ENCODE results near the gene SDS.
A peak's percentile ranks its signal among the peaks of the same experiment; 100 is the strongest.
"Not testable (repeated sequence)": the region's sequence is repeated elsewhere in the genome, so short reads cannot be mapped to it uniquely, and the experiment has no call there.

Gene SDS

GRCh38 chr12:113373969-113374368 lies 29.7 kb downstream of the SDS start:
- no peak for DNase-seq

- DNase-seq, result no peak
These were observed 30.2 kb downstream of the SDS start for GRCh38 chr12:113373440-113373839.

- DNase-seq, result no peak
These were observed 31.3 kb downstream of the SDS start for GRCh38 chr12:113372371-113372770.

- no peak for DNase-seq
These were observed 31.9 kb downstream of the SDS start for GRCh38 chr12:113371808-113372207.

GRCh38 chr12:113370923-113371682 lies 32.6 kb downstream of the SDS start:
- no peak for DNase-seq

GRCh38 chr12:113369391-113369985 lies 34.2 kb downstream of the SDS start:
- no peak for DNase-seq

- no peak for DNase-seq
These were observed 35.4 kb downstream of the SDS start for GRCh38 chr12:113368331-113368730.

- no peak for DNase-seq
These were observed 36.9 kb downstream of the SDS start for GRCh38 chr12:113366827-113367226.

GRCh38 chr12:113365639-113366395 lies 37.9 kb downstream of the SDS start:
- DNase-seq, result no peak

GRCh38 chr12:113364698-113365097 lies 39.0 kb downstream of the SDS start:
- no peak for DNase-seq

GRCh38 chr12:113361574-113362370 lies 41.9 kb downstream of the SDS start:
- no peak for DNase-seq

- no peak for DNase-seq
These were observed 43.5 kb downstream of the SDS start for GRCh38 chr12:113359939-113360748.

- no peak for DNase-seq
These were observed 44.4 kb downstream of the SDS start for GRCh38 chr12:113359133-113359938.

- DNase-seq, result peak; percentile 94 to 95
These were observed 45.1 kb downstream of the SDS start, which contains the start of gene PLBD2 for GRCh38 chr12:113358381-113359132. Gene PLBD2 (plus strand): TSS chr12:113358587. CDS start chr12:113358601, 14 bp downstream.

GRCh38 chr12:113354192-113354591 lies 49.5 kb downstream of the SDS start:
- not testable (repeated sequence) for DNase-seq

- DNase-seq, result no peak
These were observed 52.6 kb downstream of the SDS start for GRCh38 chr12:113351089-113351488.

GRCh38 chr12:113348849-113349536 lies 54.7 kb downstream of the SDS start:
- no peak for DNase-seq

- DNase-seq, result no peak
These were observed 55.8 kb downstream of the SDS start for GRCh38 chr12:113347892-113348291.

- DNase-seq, result no peak
These were observed 56.6 kb downstream of the SDS start for GRCh38 chr12:113347107-113347506.

- DNase-seq, result no peak
These were observed 57.3 kb downstream of the SDS start for GRCh38 chr12:113346353-113346752.

All from activated CD4-positive, alpha-beta T cell treated with anti-CD3 and anti-CD28 coated beads, Interleukin-2, amount 50 U/mL, for 4 hours (primary cell).